Activated naive CD4-positive, alpha-beta T cell treated with anti-CD3 and anti-CD28 coated beads, Interleukin-2, amount 50 U/mL, for 24 hours (primary cell): ENCODE measurements around the gene PRR5.
A peak's percentile ranks its signal among the peaks of the same experiment; 100 is the strongest.
"Not testable (repeated sequence)": the region's sequence is repeated elsewhere in the genome, so short reads cannot be mapped to it uniquely, and the experiment has no call there.

Source experiments
- H3K27ac Mint-ChIP-seq: one replicate; pipeline ENCODE4 v1.8.0; 2021; ENCODE audit warnings: mild to moderate bottlenecking, mixed read lengths
- H3K27me3 Mint-ChIP-seq: one replicate; pipeline ENCODE4 v1.8.0; 2021; ENCODE audit warnings: mixed read lengths
- H3K36me3 Mint-ChIP-seq: one replicate; pipeline ENCODE4 v1.8.0; 2021; ENCODE audit warnings: mixed read lengths
- H3K4me1 Mint-ChIP-seq: one replicate; pipeline ENCODE4 v1.8.0; 2021; ENCODE audit warnings: mixed read lengths
- H3K4me3 Mint-ChIP-seq: one replicate; pipeline ENCODE4 v1.8.0; 2021; ENCODE audit warnings: mild to moderate bottlenecking, mixed read lengths
- H3K9me3 Mint-ChIP-seq: one replicate; pipeline ENCODE4 v1.8.0; 2021; ENCODE audit warnings: mixed read lengths

The PRR5 gene

GRCh38 chr22:44701824-44702478, at the start of gene PRR5:
TSS of gene PRR5 (plus strand) at chr22:44702204. CDS start at chr22:44702475, 271 bp downstream.
- Mint-ChIP-seq H3K27me3 (no peaks in the 10 kb centered on the region), H3K4me1 (peaks cover 27% of the 10 kb centered on the region), H3K4me3 (peak within 1 kb of the TSS; percentile 82), H3K27ac (peak within 1 kb of the TSS; percentile 59), H3K9me3 (no peaks in the 10 kb centered on the region), H3K36me3 (peaks cover 1% of the 10 kb centered on the region)

DNA sequence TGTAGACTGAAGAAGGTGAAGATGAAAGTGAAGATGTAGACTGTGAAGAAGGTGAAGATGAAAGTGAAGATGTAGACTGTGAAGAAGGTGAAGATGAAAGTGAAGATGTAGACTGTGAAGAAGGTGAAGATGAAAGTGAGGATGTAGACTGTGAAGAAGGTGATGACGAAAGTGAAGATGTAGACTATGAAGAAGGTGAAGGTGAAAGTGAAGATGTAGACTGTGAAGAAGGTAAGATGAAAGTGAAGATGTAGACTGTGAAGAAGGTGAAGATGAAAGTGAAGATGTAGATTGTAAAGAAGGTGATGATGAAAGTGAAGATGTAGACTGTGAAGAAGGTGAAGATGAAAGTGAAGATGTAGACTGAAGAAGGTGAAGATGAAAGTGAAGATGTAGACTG, 49.1 kb upstream of the PRR5 start:
- not testable (repeated sequence) for H3K27me3 Mint-ChIP-seq, H3K36me3 Mint-ChIP-seq, H3K4me1 Mint-ChIP-seq, H3K9me3 Mint-ChIP-seq, H3K4me3 Mint-ChIP-seq, H3K27ac Mint-ChIP-seq

DNA sequence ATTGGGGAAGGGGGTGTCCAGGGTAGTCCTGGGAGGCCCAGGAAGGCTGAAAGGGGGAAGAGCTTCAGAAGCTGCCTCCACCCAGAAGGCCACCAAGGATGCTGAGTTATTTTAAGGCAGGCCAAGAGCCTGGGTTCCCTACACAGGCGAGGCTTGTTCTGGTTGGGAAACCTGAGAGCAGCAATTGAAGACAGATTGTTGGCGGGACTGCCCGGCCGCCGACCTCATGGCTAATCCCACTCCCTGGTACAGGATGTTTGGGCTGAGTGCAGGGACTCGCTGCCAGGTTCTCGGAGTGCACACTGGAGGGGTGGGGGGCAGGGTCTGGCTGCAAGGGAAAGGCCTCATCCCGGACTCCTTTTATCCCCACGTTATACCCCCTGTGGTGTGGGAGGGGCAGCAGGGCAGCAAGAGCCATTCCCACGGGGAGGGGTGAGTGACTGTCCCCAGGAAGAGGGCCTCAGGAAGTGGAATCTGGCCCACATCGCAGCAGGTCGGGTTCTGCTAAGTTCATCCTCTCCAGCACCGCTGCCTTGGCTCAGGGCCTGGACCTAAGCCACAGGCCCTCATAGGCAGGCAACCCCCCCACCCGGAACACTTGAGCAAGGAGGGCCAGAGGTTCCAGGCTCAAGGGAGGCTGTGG, 43.6 kb upstream of the PRR5 start:
- H3K4me1 Mint-ChIP-seq = peaks cover 1% of the 10 kb centered on the region
- H3K27me3 Mint-ChIP-seq = no peaks in the 10 kb centered on the region
- H3K9me3 Mint-ChIP-seq = no peaks in the 10 kb centered on the region
- H3K27ac Mint-ChIP-seq = no peak overlapping the region
- no peak overlapping the region for H3K4me3 Mint-ChIP-seq
- H3K36me3 Mint-ChIP-seq = no peaks in the 10 kb centered on the region

GRCh38 chr22:44659140-44659539, 42.9 kb upstream of the PRR5 start:
- Mint-ChIP-seq H3K36me3 (no peaks in the 10 kb centered on the region), H3K27ac (no peak overlapping the region), H3K4me3 (no peak overlapping the region), H3K9me3 (no peaks in the 10 kb centered on the region), H3K27me3 (no peaks in the 10 kb centered on the region), H3K4me1 (peaks cover 9% of the 10 kb centered on the region)

DNA sequence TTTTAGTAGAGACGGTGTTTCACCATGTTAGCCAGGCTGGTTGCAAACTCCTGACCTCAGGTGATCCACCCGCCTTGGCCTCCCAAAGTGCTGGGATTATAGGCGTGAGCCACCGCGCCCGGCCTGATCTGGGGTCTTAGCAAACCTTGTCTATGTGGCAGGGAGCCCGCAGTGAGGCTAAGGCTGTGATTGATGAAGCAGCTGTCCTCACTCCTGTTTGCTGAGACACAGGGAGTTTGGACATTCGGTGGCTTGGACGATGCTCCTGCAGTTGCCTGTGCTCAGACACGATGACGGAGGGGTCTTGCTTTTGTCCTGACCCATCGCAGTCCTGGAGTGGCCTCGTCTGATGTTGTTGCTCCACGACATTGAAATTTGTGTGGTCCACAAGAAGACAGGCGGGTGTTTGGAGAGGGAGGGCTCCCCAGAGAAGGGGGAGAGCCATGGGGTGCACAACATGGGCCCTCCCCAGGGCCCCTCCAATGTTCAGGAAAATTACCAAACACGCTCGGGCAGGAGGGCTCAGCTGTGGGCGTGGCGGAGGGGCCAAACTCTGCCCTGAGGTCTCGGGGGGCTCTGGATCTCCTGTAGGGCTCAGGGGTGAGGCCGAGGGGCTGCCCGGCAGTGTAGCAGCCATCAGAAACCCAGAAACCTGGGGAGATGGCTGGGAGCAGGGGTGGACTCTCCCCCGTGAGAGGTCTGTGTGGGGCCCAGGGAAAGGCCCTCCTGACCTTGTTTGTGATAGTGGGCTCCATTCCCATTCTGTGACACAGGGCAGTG, 41.8 kb upstream of the PRR5 start:
- Mint-ChIP-seq H3K9me3 (no peaks in the 10 kb centered on the region), H3K4me1 (peaks cover 20% of the 10 kb centered on the region), H3K4me3 (no peak overlapping the region), H3K27me3 (no peaks in the 10 kb centered on the region), H3K36me3 (no peaks in the 10 kb centered on the region), H3K27ac (no peak overlapping the region)

DNA sequence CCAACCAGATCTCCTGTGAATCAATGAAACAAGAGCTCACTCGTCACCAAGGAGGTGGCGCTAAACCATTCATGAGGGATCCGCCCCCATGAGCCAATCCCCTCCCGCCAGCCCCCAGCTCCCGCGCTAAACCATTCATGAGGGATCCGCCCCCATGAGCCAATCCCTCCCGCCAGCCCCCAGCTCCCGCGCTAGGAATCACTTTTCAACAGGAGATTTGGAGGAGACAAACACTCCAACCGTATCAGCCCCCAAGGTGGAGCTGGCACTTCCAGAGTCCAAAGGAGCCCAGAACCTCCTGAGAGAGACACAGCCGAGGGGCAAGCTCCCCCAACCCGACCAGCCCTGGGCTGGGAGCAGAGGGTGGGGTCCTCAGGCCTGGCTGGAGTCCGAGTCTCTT, 40.9 kb upstream of the PRR5 start:
- Mint-ChIP-seq H3K9me3 (no peaks in the 10 kb centered on the region), H3K4me1 (peaks cover 28% of the 10 kb centered on the region), H3K4me3 (no peak overlapping the region), H3K36me3 (no peaks in the 10 kb centered on the region), H3K27ac (no peak overlapping the region), H3K27me3 (no peaks in the 10 kb centered on the region)

DNA sequence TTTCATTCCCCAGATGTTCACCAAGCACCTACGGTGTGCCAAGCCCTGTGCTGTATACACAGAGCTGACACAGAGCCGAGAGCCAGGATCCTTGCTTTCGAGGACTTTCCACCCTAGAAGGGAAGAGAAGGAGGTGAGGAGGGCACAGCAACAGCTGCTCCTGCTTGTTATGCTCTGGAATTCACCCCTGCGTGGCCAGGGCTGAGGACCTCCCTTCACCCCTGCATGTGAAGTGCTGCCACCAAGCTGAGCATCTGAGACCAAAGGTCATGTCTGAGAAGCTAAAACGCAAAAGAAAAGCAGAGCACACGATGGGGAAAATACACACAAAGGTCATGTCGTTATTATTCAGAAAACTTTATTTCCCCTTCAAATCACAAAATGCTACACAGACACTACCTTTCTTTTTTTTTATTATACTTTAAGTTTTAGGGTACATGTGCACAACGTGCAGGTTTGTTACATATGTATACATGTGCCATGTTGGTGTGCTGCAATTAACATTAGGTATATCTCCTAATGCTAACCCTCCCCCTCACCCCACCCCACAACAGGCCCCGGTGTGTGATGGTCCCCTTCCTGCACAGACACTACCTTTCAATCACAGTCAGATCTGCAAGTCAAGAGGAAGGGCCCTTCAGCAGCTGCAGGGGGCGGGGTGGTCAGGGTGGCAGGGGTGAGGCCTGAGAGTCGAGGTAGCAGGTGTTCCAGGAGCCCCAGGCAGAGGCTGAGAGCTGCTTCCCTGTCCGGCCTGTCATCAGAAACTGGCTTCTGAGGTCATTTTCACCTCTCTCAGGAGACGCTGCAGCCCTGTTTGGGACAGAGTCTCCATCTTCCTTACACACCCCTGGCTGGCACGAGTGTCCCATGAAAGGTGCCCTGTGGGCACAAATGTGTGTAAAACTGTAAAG, 40.1 kb upstream of the PRR5 start:
- H3K4me3 Mint-ChIP-seq = no peak overlapping the region
- no peak overlapping the region for H3K27ac Mint-ChIP-seq
- H3K36me3 Mint-ChIP-seq = no peaks in the 10 kb centered on the region
- peaks cover 36% of the 10 kb centered on the region for H3K4me1 Mint-ChIP-seq
- H3K27me3 Mint-ChIP-seq = no peaks in the 10 kb centered on the region
- no peaks in the 10 kb centered on the region for H3K9me3 Mint-ChIP-seq

DNA sequence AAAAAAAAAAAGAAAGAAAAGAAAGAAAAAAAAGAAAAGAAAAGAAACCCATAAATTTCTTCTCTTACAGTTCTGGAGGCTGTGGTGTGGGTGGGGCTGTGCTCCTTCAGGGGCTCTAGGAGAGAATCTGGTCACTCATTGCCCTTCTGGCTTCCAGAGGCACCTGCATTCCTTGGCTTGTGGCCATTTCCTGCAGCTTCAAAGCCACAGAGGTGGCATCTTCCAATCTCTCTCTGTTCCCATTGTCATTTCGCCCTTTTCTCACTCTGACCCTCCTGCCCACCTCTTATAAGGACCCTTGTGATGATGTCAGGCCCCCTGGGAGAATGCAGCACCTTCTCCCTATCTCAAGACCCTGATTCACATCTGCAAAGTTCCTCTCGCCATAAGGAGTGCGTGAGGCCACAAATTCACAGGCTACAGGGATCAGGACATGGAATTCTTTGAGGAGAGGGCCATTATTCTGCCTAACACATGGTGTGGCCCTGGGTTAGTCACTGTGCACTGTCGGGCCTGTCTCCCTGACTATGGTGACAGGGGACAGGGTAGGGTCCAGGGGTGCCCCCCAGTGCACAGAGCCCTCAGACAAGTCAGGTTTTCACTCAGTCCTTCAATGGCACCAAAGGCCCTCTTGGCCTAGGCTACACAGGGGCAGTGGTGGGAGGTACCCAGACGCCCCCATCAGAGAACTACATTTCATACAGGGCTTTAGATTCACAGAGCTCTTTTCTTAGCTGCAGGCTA, 38.6 kb upstream of the PRR5 start:
- Mint-ChIP-seq H3K4me1 (peaks cover 46% of the 10 kb centered on the region), H3K27me3 (no peaks in the 10 kb centered on the region), H3K4me3 (no peak overlapping the region), H3K9me3 (no peaks in the 10 kb centered on the region), H3K36me3 (no peaks in the 10 kb centered on the region), H3K27ac (no peak overlapping the region)

GRCh38 chr22:44664149-44664548, 37.9 kb upstream of the PRR5 start:
- no peaks in the 10 kb centered on the region for H3K9me3 Mint-ChIP-seq
- H3K4me3 Mint-ChIP-seq = no peak overlapping the region
- peaks cover 46% of the 10 kb centered on the region for H3K4me1 Mint-ChIP-seq
- no peaks in the 10 kb centered on the region for H3K36me3 Mint-ChIP-seq
- no peaks in the 10 kb centered on the region for H3K27me3 Mint-ChIP-seq
- H3K27ac Mint-ChIP-seq = peak overlapping the region; percentile 80

- Mint-ChIP-seq H3K36me3 (no peaks in the 10 kb centered on the region), H3K27me3 (no peaks in the 10 kb centered on the region), H3K4me3 (peak overlapping the region; percentile 23), H3K4me1 (peaks cover 46% of the 10 kb centered on the region), H3K27ac (no peak overlapping the region), H3K9me3 (no peaks in the 10 kb centered on the region)
Observed at GRCh38 chr22:44665115-44665514, 36.9 kb upstream of the PRR5 start.

- Mint-ChIP-seq H3K9me3 (no peaks in the 10 kb centered on the region), H3K36me3 (no peaks in the 10 kb centered on the region), H3K27ac (no peak overlapping the region), H3K27me3 (no peaks in the 10 kb centered on the region), H3K4me1 (peaks cover 52% of the 10 kb centered on the region), H3K4me3 (no peak overlapping the region)
Observed at GRCh38 chr22:44666207-44666585, 35.8 kb upstream of the PRR5 start.

DNA sequence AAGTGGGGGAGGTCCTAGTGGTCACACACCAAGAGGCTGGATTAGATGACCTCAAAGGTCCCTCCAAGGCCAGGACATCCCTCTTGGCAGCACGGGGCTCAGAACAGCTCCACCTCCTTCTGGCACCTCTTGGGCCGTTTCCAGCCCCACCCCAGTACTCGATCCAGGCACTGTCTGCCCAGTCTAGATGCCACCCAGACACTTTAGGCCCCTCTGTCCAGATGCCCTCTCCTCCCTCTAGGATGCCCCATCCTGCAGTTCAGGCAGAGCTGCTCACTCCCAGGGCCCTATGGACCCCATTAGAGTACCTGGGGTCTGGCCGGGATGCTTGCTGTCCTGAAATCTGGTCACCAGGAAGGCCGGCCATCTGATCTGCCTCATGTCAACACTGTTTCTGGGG, 34.7 kb upstream of the PRR5 start:
- Mint-ChIP-seq H3K4me3 (peak overlapping the region; percentile 62), H3K4me1 (peaks cover 58% of the 10 kb centered on the region), H3K27me3 (no peaks in the 10 kb centered on the region), H3K9me3 (no peaks in the 10 kb centered on the region), H3K36me3 (no peaks in the 10 kb centered on the region), H3K27ac (no peak overlapping the region)

DNA sequence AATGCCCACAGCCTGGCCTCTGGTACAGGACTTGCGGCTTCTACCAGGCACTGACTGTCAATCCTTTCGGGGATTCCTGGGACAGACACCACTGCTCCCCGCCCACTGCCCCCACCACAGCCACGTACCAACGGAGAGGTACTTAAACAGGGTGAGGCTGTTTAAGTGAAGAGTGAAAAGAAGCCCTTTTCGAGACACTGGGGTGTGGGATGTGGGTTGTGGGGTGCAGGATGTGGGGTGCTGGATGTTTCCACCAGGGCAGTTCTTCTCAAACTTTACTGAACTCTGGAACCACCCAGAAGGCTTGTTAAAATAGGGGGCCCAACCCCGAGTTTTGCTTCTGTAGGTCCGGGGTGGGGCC, 34.2 kb upstream of the PRR5 start:
- Mint-ChIP-seq H3K9me3 (no peaks in the 10 kb centered on the region), H3K4me1 (peaks cover 58% of the 10 kb centered on the region), H3K4me3 (peak overlapping the region; percentile 62), H3K27ac (peak overlapping the region; percentile 71), H3K36me3 (no peaks in the 10 kb centered on the region), H3K27me3 (no peaks in the 10 kb centered on the region)

- Mint-ChIP-seq H3K27me3 (no peaks in the 10 kb centered on the region), H3K4me1 (peaks cover 57% of the 10 kb centered on the region), H3K4me3 (peak overlapping the region; percentile 19), H3K36me3 (no peaks in the 10 kb centered on the region), H3K27ac (no peak overlapping the region), H3K9me3 (no peaks in the 10 kb centered on the region)
Observed at GRCh38 chr22:44668190-44668885, 33.7 kb upstream of the PRR5 start.
